ENCODE data around the gene APP. TPM values are rescaled to one million over a fixed set of nuclear protein-coding genes. Genes with fewer than 3 reads are reported as not detected.

The APP gene
- total RNA-seq, 2 experiments from 2014 or later: 0.55 TPM; not detected in 1

DNA sequence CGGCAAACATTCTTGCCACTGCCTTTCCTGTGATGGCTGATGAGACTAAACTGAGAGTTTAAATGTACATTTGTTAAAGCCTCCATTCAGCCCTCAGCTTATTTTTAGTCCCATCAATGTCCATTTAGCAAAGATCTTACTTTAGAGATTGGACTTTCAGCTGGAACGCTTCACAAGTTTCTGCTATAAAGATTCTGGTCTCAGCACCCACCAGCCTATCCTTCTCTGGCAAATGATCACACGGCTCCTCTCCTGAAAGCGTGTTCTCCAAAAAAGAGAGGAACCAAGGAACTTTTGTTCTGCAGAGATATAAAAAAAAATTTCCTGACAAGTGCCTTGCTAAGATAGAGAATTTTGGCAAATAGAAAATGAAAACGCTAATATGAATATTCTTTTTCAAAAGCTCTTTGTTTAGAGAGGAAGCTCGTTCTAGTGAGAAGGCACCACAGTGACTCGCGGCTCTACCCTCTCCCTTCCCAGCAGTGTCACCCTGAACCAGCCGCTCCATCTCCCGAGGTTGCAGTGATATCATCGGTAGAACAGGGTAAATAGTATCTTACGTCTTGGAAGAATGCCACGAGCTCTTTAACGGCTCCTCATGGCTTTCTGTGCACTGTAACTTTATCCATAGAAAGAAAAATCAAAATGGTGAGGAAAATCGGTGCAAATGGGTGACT is 200.2 kb downstream of the APP start:
- intact Hi-C loops (cut with micrococcal nuclease; ENCODE audit: unreplicated experiment): no loop called here
- BruUV-seq (replicated peaks): no TSS peak
- Histone ChIP-seq H3K4me1 (ENCODE audit: insufficient read depth, low read length, poor library complexity, severe bottlenecking) (peaks cover 20% of the 10 kb centered on the region), H3K9me3 (ENCODE audit: low read length) (peaks cover 18% of the 10 kb centered on the region), H3K9me2 (ENCODE audit: insufficient read depth, low read length) (no peaks in the 10 kb centered on the region), H3K79me2 (ENCODE audit: insufficient read depth, low read depth, low read length) (no peaks in the 10 kb centered on the region), H3K4me2 (ENCODE audit: low read length) (no peak overlapping the region), H3K36me3 (ENCODE audit: insufficient read depth, low read length) (no peaks in the 10 kb centered on the region), H3K27ac (ENCODE audit: low read depth, low read length, poor library complexity, severe bottlenecking) (no peak overlapping the region), H2AFZ (ENCODE audit: low read length) (no peak overlapping the region), H3K4me3 (ENCODE audit: low read depth, low read length, poor library complexity, severe bottlenecking) (no peak overlapping the region), H4K20me1 (ENCODE audit: insufficient read depth, low read length) (no peaks in the 10 kb centered on the region)
- no peak for DNase-seq (ENCODE audit: low spot score)
- ChIA-PET CTCF (ENCODE audit: unreplicated experiment) (no interaction called here), POLR2A (interaction anchor here (0.7 kb wide), 1 partner anchor 482 kb away, joined by 3 read pairs; no protein-coding TSS in a partner anchor)
- TF ChIP-seq, protein P1, sequence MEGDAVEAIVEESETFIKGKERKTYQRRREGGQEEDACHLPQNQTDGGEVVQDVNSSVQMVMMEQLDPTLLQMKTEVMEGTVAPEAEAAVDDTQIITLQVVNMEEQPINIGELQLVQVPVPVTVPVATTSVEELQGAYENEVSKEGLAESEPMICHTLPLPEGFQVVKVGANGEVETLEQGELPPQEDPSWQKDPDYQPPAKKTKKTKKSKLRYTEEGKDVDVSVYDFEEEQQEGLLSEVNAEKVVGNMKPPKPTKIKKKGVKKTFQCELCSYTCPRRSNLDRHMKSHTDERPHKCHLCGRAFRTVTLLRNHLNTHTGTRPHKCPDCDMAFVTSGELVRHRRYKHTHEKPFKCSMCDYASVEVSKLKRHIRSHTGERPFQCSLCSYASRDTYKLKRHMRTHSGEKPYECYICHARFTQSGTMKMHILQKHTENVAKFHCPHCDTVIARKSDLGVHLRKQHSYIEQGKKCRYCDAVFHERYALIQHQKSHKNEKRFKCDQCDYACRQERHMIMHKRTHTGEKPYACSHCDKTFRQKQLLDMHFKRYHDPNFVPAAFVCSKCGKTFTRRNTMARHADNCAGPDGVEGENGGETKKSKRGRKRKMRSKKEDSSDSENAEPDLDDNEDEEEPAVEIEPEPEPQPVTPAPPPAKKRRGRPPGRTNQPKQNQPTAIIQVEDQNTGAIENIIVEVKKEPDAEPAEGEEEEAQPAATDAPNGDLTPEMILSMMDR (conservative IDR thresholded peaks at IDR 0.05; ENCODE audit: low read length): no peak

DNA sequence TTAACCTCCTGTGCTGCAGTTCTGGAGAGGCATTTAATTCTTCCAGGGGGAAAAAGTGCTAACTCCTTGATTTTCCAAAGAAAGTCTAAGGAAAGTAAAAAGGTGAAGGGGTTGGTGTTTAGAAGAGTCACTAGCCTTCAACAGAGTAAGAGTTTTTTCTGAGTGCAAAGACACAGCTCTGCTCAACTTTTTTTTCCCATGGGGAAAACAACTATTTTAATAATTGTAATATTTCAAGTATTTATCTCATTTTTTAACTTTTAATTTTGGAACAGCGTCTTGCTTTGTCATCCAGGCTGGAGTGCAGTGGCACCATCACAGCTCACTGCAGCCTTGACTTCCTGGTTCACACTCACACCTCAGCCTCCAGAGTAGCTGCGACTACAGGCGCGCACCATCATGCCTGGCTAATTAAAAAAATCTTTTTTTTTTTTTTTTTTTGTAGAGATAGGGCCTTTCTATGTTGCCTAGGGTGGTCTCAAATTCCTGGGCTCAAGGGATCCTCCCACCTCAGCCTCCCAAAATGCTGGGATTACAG is 202.6 kb downstream of the APP start:
- no peaks in the 10 kb centered on the region for H3K9me2 ChIP-seq (ENCODE audit: insufficient read depth, low read length)
- H3K27ac ChIP-seq (ENCODE audit: low read depth, low read length, poor library complexity, severe bottlenecking): peak overlapping the region; percentile 74
- intact Hi-C loops (cut with micrococcal nuclease; ENCODE audit: unreplicated experiment): loop anchor here (2.0 to 5.0 kb wide), 2 partner anchors 233 to 361 kb away; partner anchors contain the start of genes ATP5PF, GABPA and MRPL39
- H3K4me2 ChIP-seq (ENCODE audit: low read length): peak overlapping the region; percentile 61
- ChIA-PET POLR2A (interaction anchor here (0.5 to 2.0 kb wide), 17 partner anchors 9 to 395 kb away, joined by 3 to 15 read pairs (median 4); partner anchors contain the start of genes ATP5PF and GABPA), CTCF (ENCODE audit: unreplicated experiment) (no interaction called here)
- H3K79me2 ChIP-seq (ENCODE audit: insufficient read depth, low read depth, low read length): no peaks in the 10 kb centered on the region
- H3K4me1 ChIP-seq (ENCODE audit: insufficient read depth, low read length, poor library complexity, severe bottlenecking): peaks cover 20% of the 10 kb centered on the region
- BruUV-seq (replicated peaks): no TSS peak
- H3K36me3 ChIP-seq (ENCODE audit: insufficient read depth, low read length): no peaks in the 10 kb centered on the region
- peak overlapping the region; percentile 97 for H2AFZ ChIP-seq (ENCODE audit: low read length)
- H3K4me3 ChIP-seq (ENCODE audit: low read depth, low read length, poor library complexity, severe bottlenecking): peak overlapping the region; percentile 37
- no peak for TF ChIP-seq EZH2phosphoT487 (IDR thresholded peaks at IDR 0.05; ENCODE audit: borderline replicate concordance, low read depth, low read length)
- TF ChIP-seq, protein P1 (conservative IDR thresholded peaks at IDR 0.05; ENCODE audit: low read length): no peak
- H4K20me1 ChIP-seq (ENCODE audit: insufficient read depth, low read length): no peaks in the 10 kb centered on the region
- H3K9me3 ChIP-seq (ENCODE audit: low read length): peaks cover 18% of the 10 kb centered on the region
- no peak for DNase-seq (ENCODE audit: low spot score)
